GM21723 (cell line): ENCODE data around the gene DOCK9.
"Not testable (repeated sequence)": the region's sequence is repeated elsewhere in the genome, so short reads cannot be mapped to it uniquely, and the experiment has no call there.

Experiments
- ATAC-seq: cut with Tn5 transposase; IDR thresholded peaks from one replicate; pipeline ENCODE4 v1.9.1; 2021; ENCODE audit warnings: mild to moderate bottlenecking, moderate library complexity; ENCODE audit not compliant: unreplicated experiment

Gene DOCK9

DNA sequence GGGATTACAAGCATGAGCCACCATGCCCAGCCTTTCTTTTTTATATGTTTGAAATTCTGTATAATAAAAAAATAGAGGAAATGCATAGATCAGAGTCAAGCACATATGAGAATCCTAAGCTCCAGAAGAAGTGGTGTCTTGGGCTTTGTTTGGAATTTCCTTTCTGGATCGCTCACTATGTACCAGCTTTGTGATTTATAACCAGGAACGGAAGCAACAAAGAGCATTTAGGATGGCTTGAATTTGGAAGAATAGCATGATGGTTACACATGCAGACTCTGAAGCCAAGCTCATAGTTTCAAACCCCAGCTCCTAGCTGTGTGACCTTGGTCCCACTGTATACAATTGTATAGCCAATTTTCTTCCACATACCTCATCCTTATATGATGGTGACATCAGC is 197.4 kb downstream of the DOCK9 start:
- ATAC-seq: no peak

- no peak for ATAC-seq
Measured at GRCh38 chr13:98779695-98780094, 198.2 kb downstream of the DOCK9 start.

GRCh38 chr13:98778749-98779148 is 199.1 kb downstream of the DOCK9 start:
- ATAC-seq: no peak

DNA sequence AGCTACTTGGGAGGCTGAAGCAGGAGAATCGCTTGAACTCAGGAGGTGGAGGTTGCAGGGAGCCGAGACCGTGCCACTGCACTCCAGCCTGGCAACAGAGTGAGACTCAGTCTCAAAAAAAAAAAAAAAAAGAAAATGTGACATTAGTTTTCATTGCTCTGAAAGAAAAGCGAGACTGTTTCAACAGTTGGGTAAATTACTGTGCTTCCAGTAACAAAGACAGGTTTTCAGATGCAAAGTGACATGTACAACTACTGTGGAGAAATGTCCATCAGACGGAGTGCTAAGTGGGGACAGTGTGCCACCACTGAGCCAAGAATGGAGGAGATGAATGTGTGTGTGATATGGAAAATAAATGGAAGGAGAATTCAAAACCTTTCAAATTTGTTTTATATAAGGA is 201.2 kb downstream of the DOCK9 start:
- no peak for ATAC-seq

- ATAC-seq: no peak
Measured at GRCh38 chr13:98775844-98776598, 201.8 kb downstream of the DOCK9 start.

GRCh38 chr13:98775386-98775785 is 202.5 kb downstream of the DOCK9 start:
- ATAC-seq: no peak

- ATAC-seq: no peak
Measured at GRCh38 chr13:98774776-98775175, 203.1 kb downstream of the DOCK9 start.

DNA sequence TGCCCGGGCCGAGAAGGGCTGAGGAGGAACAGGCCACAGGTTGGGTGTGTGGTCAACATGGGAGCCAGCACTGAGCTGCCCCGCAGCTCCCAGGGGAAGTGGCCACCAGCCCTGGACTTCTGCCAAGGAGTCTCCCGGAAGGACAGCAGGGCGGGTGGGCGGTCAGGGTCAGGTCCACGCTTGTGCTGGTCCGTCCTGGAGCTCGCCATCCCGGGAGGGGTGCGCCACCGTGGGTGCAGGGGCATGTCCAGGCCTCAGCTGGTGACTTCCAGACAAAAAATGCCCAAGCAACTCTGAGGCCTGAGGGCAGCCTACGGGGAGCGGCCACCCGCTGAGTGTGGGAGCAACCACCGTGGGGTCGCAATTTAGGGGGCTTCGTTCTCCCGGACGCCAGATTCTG is 203.9 kb downstream of the DOCK9 start:
- no peak for ATAC-seq

DNA sequence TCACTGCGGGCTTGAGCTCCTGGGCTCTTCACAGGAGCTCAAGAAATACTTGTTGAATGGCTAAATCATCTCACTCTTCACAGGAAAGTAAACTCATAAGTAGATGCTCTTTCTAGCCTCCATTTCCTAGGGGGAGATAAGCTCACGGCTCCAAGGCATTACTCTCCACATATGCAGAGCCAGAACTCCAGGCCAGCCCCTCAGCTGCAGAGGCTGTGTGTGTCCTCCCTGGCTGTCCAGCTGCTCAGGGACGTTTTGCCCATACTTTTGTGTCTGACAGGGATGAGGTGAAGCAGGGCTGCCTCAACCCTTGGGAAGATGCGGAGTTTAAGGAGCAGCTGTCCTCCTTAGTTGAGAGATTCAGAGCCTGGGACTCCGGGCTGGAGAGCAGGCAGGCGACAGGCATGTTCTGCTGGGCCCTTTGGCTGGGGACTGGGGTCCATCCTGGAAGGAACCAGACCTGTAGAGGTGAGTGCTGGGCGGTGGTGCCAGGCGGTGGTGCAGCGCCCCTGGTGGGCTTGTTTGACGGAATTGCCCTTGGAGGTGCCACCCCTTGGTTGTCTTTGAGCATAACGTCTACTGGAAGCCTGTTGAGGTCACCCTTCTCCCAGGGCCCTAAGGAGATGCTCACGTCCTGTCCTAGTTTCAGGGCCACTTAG is 204.9 kb downstream of the DOCK9 start:
- no peak for ATAC-seq

DNA sequence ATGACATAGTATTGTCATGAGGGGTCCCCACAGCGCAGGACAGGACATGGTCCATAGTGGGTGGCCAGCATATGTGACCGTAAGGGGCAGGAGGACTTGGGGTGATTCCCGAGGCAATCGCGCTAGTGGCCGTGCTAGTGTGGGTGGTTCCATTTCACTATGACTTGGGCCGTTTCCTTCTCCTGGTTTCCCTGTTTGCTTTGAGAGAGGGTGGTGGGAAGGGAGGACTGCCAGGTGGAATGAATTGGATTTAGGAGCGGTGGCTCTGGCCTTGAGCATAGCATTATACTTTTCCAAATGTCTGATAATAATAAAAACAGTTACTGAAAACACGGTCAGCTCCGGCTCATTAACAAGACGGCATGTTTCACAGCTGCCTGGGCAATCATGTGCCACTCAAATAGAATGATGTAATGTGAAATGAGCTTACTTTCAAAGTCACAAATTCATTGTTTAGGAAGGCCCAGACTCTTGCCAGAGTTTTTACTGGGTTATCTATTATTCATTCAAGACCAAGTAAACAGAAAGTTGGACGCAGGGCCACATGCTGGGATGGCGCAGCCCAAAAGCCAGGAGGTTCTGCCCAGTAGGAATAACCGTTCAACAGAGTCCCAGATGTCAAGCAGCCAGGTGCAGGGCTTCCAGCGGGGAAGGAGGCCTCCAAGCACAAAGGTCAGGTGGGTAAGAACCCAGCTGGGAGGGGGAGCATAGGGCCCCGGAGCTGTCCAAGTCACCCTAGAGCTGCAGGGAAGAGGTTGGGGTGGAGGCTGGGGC is 205.8 kb downstream of the DOCK9 start:
- no peak for ATAC-seq

DNA sequence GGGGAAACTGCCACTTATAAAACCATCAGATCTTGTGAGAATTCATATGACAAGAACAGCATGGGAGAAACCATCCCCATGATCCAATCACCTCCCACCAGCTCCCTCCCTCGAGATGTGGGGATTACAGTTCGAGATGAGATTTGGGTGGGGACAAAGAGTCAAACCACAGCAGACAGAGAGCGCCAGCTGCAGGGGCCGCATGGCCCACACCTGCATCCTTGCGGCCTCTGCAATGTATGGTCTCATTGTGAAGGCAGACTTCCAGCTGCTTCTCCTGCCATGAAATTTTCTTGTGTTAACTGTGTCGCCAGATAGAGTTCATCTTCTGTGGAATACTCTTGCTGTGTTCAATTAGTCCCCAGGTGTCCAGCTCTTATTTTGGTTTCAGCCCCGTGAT is 208.1 kb downstream of the DOCK9 start:
- no peak for ATAC-seq

DNA sequence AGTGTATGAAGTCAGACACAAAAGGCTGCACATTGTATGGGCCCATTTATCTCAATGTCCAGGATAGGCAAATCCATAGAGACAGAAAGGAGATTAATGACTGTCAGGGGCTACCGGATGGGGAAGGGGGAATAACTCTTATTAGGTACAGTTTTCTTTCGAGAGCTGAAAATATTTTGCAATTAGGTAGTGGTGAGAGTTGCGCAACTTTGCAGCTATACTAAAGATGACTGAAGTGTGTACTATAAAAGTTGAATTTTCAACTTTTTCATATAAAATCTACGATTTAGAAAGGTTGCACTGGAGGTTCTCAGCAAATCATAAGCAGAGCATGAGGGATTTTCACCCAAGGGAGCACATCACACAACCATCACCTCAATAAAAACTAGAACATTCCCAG is 209.3 kb downstream of the DOCK9 start:
- no peak for ATAC-seq

- no peak for ATAC-seq
Measured at GRCh38 chr13:98766697-98767096, 211.2 kb downstream of the DOCK9 start.

- ATAC-seq: no peak
Measured at GRCh38 chr13:98765996-98766519, 211.8 kb downstream of the DOCK9 start.

- ATAC-seq: no peak
Measured at GRCh38 chr13:98761986-98762616, 215.8 kb downstream of the DOCK9 start.

- no peak for ATAC-seq
Measured at GRCh38 chr13:98761126-98761985, 216.5 kb downstream of the DOCK9 start.

- no peak for ATAC-seq
Measured at GRCh38 chr13:98755729-98756128, 222.1 kb downstream of the DOCK9 start.

GRCh38 chr13:98755116-98755515 is 222.7 kb downstream of the DOCK9 start:
- no peak for ATAC-seq

- ATAC-seq: not testable (repeated sequence)
Measured at GRCh38 chr13:98754468-98754867, 223.4 kb downstream of the DOCK9 start.
